Measurements from ENCODE around the gene MGAT5.

DNA sequence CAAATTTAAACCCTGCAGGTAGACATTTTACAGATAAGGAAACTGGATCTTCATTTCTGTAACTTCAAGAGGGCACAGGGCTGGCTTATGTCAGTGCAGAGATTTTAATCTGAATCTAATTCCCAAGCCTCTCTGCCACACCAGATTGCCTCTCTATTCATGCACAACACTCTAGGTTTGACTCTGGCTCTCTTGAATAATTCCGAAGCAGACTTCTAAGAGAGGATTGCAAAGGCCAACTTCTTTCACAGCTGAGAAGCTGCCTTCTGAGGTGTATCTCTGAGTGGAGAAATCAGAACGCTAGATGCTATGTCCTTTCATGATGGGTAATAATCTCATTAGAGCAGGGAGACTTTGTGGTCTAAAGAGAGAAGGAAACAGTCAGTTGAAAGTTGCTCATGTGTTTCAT, 20.1 kb upstream of the MGAT5 start:
- TF ChIP-seq, protein P1, sequence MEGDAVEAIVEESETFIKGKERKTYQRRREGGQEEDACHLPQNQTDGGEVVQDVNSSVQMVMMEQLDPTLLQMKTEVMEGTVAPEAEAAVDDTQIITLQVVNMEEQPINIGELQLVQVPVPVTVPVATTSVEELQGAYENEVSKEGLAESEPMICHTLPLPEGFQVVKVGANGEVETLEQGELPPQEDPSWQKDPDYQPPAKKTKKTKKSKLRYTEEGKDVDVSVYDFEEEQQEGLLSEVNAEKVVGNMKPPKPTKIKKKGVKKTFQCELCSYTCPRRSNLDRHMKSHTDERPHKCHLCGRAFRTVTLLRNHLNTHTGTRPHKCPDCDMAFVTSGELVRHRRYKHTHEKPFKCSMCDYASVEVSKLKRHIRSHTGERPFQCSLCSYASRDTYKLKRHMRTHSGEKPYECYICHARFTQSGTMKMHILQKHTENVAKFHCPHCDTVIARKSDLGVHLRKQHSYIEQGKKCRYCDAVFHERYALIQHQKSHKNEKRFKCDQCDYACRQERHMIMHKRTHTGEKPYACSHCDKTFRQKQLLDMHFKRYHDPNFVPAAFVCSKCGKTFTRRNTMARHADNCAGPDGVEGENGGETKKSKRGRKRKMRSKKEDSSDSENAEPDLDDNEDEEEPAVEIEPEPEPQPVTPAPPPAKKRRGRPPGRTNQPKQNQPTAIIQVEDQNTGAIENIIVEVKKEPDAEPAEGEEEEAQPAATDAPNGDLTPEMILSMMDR (IDR thresholded peaks at IDR 0.05; ENCODE audit: low read depth, low read length), result no peak
- no peak for TF ChIP-seq POLR2A (IDR thresholded peaks at IDR 0.05; ENCODE audit: extremely low read depth, insufficient read length)
- TF ChIP-seq, protein P2, sequence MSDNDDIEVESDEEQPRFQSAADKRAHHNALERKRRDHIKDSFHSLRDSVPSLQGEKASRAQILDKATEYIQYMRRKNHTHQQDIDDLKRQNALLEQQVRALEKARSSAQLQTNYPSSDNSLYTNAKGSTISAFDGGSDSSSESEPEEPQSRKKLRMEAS (IDR thresholded peaks at IDR 0.05; ENCODE audit: low read depth, low read length), result no peak

Data from NB4 (cell line).